ENCODE data around the gene ARPC1B.
A peak's percentile ranks its signal among the peaks of the same experiment; 100 is the strongest.
"Not testable (repeated sequence)": the region's sequence is repeated elsewhere in the genome, so short reads cannot be mapped to it uniquely, and the experiment has no call there.

ARPC1B gene

GRCh38 chr7:99384523-99384922 lies 10.0 kb downstream of the ARPC1B start:
- DNase-seq, result no peak
- H3K27me3 ChIP-seq (ENCODE audit: insufficient read depth, low read depth, severe bottlenecking), result no peaks in the 10 kb centered on the region
- no peak overlapping the region for H3K27ac ChIP-seq
- no peak overlapping the region for H3K4me3 ChIP-seq (ENCODE audit: low read depth, low read length)
- no peak for TF ChIP-seq CTCF (IDR thresholded peaks at IDR 0.05; ENCODE audit: low read depth, low read length)
- H3K36me3 ChIP-seq, result peaks cover 7% of the 10 kb centered on the region; the same call in 1 of the 2 replicates
- no peaks in the 10 kb centered on the region for H3K9me3 ChIP-seq (ENCODE audit: severe bottlenecking)

- Histone ChIP-seq H3K27ac (no peak overlapping the region), H3K9me3 (ENCODE audit: severe bottlenecking) (no peaks in the 10 kb centered on the region), H3K36me3 (peaks cover 7% of the 10 kb centered on the region; the same call in 1 of the 2 replicates), H3K4me3 (ENCODE audit: low read depth, low read length) (no peak overlapping the region), H3K27me3 (ENCODE audit: insufficient read depth, low read depth, severe bottlenecking) (no peaks in the 10 kb centered on the region)
- TF ChIP-seq CTCF (IDR thresholded peaks at IDR 0.05; ENCODE audit: low read depth, low read length), result no peak
- no peak for DNase-seq
Measured at GRCh38 chr7:99385564-99385963, 11.0 kb downstream of the ARPC1B start.

DNA sequence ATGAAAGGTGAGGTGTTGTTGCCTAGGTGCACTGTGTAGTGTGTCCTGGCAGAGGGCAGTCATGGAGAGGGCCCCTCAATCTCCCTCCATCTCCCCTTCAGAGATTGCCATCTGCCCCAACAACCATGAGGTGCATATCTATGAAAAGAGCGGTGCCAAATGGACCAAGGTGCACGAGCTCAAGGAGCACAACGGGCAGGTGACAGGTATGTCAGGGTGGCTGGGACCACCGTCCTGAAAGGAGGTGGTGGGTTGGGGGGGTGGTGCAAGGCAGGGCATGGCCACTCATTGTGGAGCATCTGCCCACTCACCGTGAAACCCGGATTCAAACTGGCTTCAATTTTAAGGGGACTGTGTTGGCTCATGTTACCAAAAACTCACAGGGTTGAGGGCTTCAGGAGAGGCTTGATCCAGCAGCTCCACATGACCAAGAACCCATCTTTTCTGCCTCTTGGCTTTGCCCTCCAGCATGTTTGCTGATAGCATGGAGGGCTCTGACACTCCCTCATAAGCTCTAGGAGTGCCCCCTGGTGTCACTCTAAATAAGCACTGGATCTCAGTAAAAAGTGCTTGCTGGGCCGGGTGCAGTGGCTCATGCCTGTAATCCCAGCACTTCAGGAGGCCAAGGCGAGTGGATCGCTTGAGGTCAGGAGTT lies 12.2 kb downstream of the ARPC1B start:
- no peaks in the 10 kb centered on the region for H3K27me3 ChIP-seq (ENCODE audit: insufficient read depth, low read depth, severe bottlenecking)
- peaks cover 7% of the 10 kb centered on the region; the same call in 1 of the 2 replicates for H3K36me3 ChIP-seq
- no peak overlapping the region for H3K4me3 ChIP-seq (ENCODE audit: low read depth, low read length)
- TF ChIP-seq CTCF (IDR thresholded peaks at IDR 0.05; ENCODE audit: low read depth, low read length), result peak; percentile 54
- no peak overlapping the region for H3K27ac ChIP-seq
- peak; percentile 31 for DNase-seq
- H3K9me3 ChIP-seq (ENCODE audit: severe bottlenecking), result no peaks in the 10 kb centered on the region

DNA sequence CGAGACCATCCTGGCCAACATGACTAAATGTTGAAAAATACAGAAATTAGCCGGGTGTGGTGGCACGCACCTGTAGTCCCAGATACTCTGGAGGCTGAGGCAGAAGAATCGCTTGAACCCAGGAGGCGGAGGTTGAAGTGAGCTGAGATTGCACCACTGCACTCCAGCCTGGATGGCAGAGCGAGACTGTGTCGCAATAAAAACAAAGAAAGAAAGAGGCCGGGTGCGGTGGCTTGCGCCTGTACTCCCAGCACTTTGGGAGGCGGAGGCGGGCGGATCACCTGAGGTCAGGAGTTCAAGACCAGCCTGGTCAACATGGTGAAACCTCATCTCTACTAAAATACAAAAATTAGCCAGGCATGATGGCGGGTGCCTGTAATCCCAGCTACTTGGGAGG lies 12.7 kb downstream of the ARPC1B start:
- not testable (repeated sequence) for H3K27ac ChIP-seq; H3K36me3 ChIP-seq; H3K9me3 ChIP-seq (ENCODE audit: severe bottlenecking); H3K27me3 ChIP-seq (ENCODE audit: insufficient read depth, low read depth, severe bottlenecking); DNase-seq; H3K4me3 ChIP-seq (ENCODE audit: low read depth, low read length)

DNA sequence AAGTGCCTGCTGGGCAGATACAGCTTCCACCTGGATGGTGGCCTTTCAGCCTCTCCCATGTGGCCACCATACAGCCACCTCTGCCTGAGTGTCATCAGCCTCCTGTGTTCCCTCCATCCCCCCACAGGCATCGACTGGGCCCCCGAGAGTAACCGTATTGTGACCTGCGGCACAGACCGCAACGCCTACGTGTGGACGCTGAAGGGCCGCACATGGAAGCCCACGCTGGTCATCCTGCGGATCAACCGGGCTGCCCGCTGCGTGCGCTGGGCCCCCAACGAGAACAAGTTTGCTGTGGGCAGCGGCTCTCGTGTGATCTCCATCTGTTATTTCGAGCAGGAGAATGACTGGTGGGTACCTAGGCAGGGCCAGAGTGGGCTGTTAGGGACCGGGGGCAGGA lies 13.4 kb downstream of the ARPC1B start:
- H3K36me3 ChIP-seq, result peaks cover 7% of the 10 kb centered on the region; the same call in 1 of the 2 replicates

DNA sequence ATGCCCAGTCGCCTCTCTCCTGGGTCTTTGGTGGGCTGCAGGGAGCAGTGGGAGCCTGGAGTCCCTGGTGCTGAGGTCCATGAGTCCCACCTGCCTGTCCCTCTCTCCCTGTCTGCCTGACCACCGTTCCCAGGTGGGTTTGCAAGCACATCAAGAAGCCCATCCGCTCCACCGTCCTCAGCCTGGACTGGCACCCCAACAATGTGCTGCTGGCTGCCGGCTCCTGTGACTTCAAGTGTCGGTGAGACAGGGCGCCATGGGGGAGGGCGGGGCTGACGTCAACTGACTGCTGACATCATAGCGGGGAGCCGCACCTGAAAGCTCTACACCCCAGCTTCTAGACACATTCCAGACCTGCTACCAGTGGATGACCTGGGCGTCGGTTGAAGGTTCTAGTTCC lies 15.2 kb downstream of the ARPC1B start:
- Histone ChIP-seq H3K9me3 (ENCODE audit: severe bottlenecking) (no peaks in the 10 kb centered on the region), H3K27me3 (ENCODE audit: insufficient read depth, low read depth, severe bottlenecking) (no peaks in the 10 kb centered on the region), H3K36me3 (peaks cover 12% of the 10 kb centered on the region), H3K4me3 (ENCODE audit: low read depth, low read length) (no peak overlapping the region), H3K27ac (no peak overlapping the region)
- no peak for TF ChIP-seq CTCF (IDR thresholded peaks at IDR 0.05; ENCODE audit: low read depth, low read length)
- no peak for DNase-seq

More for the DNA sequence above, 13.4 kb downstream of the ARPC1B start:
- Histone ChIP-seq H3K27ac (no peak overlapping the region), H3K9me3 (ENCODE audit: severe bottlenecking) (no peaks in the 10 kb centered on the region), H3K27me3 (ENCODE audit: insufficient read depth, low read depth, severe bottlenecking) (no peaks in the 10 kb centered on the region), H3K4me3 (ENCODE audit: low read depth, low read length) (no peak overlapping the region)
- TF ChIP-seq CTCF (IDR thresholded peaks at IDR 0.05; ENCODE audit: low read depth, low read length), result no peak
- no peak for DNase-seq
